WTC11 (cell line): ENCODE measurements around the gene SOCS4. TPM values are rescaled to one million over a fixed set of nuclear protein-coding genes. Genes with fewer than 3 reads are reported as not detected.

ENCODE experiments used
- ATF6 ChIP-seq: sonication (generic); formaldehyde crosslinking; IDR thresholded peaks from 2 replicates; pipeline ENCODE4 v1.8.1; 2023; ENCODE audit warnings: mild to moderate bottlenecking, missing genetic modification reagents
- CTCF ChIP-seq: fragments of 200-600 bp; IDR thresholded peaks from 2 replicates; pipeline ENCODE4 v1.8.0; 2022; ENCODE audit warnings: antibody characterized with exemption
- E2F1 ChIP-seq: sonication (generic); formaldehyde crosslinking; IDR thresholded peaks from 2 replicates; pipeline ENCODE4 v1.8.0; 2022; ENCODE audit warnings: mild to moderate bottlenecking, missing genetic modification reagents
- EMX1 ChIP-seq: fragments of 250-450 bp; sonication (Bioruptor Pico); IDR thresholded peaks from 2 replicates; pipeline ENCODE4 v1.8.0; 2021; ENCODE audit warnings: mild to moderate bottlenecking
- ESRRA ChIP-seq: sonication (generic); formaldehyde crosslinking; IDR thresholded peaks from 2 replicates; pipeline ENCODE4 v1.8.1; 2022; ENCODE audit warnings: mild to moderate bottlenecking, missing genetic modification reagents, borderline replicate concordance
- ETV6 ChIP-seq: sonication (generic); formaldehyde crosslinking; IDR thresholded peaks from 2 replicates; pipeline ENCODE4 v1.8.1; 2022; ENCODE audit warnings: mild to moderate bottlenecking, missing genetic modification reagents
- FOXJ3 ChIP-seq: sonication (generic); formaldehyde crosslinking; IDR thresholded peaks from 2 replicates; pipeline ENCODE4 v1.9.0; 2021; ENCODE audit warnings: missing genetic modification reagents, mild to moderate bottlenecking, borderline replicate concordance
- GABPB1 ChIP-seq: sonication (generic); formaldehyde crosslinking; IDR thresholded peaks from 2 replicates; pipeline ENCODE4 v1.8.1; 2023; ENCODE audit warnings: mild to moderate bottlenecking, missing genetic modification reagents
- GRHL2 ChIP-seq: fragments of 250-450 bp; sonication (Bioruptor Pico); IDR thresholded peaks from 2 replicates; pipeline ENCODE4 v1.8.0; 2022; ENCODE audit warnings: mild to moderate bottlenecking, moderate library complexity; ENCODE audit not compliant: insufficient replicate concordance, severe bottlenecking
- JUN ChIP-seq: sonication (generic); formaldehyde crosslinking; IDR thresholded peaks from 2 replicates; pipeline ENCODE4 v1.8.0; 2023; ENCODE audit warnings: mild to moderate bottlenecking, missing genetic modification reagents
- KAT7 ChIP-seq: sonication (generic); formaldehyde crosslinking; IDR thresholded peaks from 2 replicates; pipeline ENCODE4 v1.8.1; 2023; ENCODE audit warnings: missing genetic modification reagents, mild to moderate bottlenecking, borderline replicate concordance
- MAX ChIP-seq: sonication (generic); formaldehyde crosslinking; IDR thresholded peaks from 2 replicates; pipeline ENCODE4 v1.8.0; 2022; ENCODE audit warnings: mild to moderate bottlenecking, missing genetic modification reagents
- NR1H2 ChIP-seq: sonication (generic); formaldehyde crosslinking; IDR thresholded peaks from 2 replicates; pipeline ENCODE4 v1.9.0; 2021; ENCODE audit warnings: mild to moderate bottlenecking, moderate library complexity, missing genetic modification reagents
- SP1 ChIP-seq: sonication (generic); formaldehyde crosslinking; conservative IDR thresholded peaks from 2 replicates; pipeline ENCODE4 v1.8.1; 2022; ENCODE audit warnings: missing genetic modification reagents
- STAT6 ChIP-seq: sonication (generic); formaldehyde crosslinking; conservative IDR thresholded peaks from 2 replicates; pipeline ENCODE4 v1.8.1; 2023; ENCODE audit warnings: mild to moderate bottlenecking, low read depth, missing genetic modification reagents, moderate library complexity
- TCF7 ChIP-seq: sonication (generic); formaldehyde crosslinking; IDR thresholded peaks from 2 replicates; pipeline ENCODE4 v1.8.0; 2022; ENCODE audit warnings: mild to moderate bottlenecking, low read depth, missing genetic modification reagents, moderate library complexity
- USF1 ChIP-seq: sonication (generic); formaldehyde crosslinking; IDR thresholded peaks from 2 replicates; pipeline ENCODE4 v1.8.0; 2022; ENCODE audit warnings: mild to moderate bottlenecking, missing genetic modification reagents
- ZNF138 ChIP-seq: sonication (generic); formaldehyde crosslinking; conservative IDR thresholded peaks from 2 replicates; pipeline ENCODE4 v1.8.1; 2022; ENCODE audit warnings: mild to moderate bottlenecking, moderate library complexity, missing genetic modification reagents
- ZNF396 ChIP-seq: fragments of 250-450 bp; sonication (Bioruptor Pico); IDR thresholded peaks from 2 replicates; pipeline ENCODE4 v1.8.0; 2021; ENCODE audit warnings: mild to moderate bottlenecking, moderate library complexity, borderline replicate concordance
- total RNA-seq: library from RNA; stranded (reverse); gene quantifications from 3 replicates; pipeline ENCODE4 v1.2.3, GENCODE V29; 2021
- TF ChIP-seq, protein P1 (sequence below): sonication (generic); formaldehyde crosslinking; IDR thresholded peaks from 2 replicates; pipeline ENCODE4 v1.8.1; 2022; ENCODE audit warnings: missing genetic modification reagents, borderline replicate concordance
- TF ChIP-seq, protein P2 (sequence below): fragments of 250-450 bp; sonication (Bioruptor Pico); IDR thresholded peaks from 2 replicates; pipeline ENCODE4 v1.9.0; 2021; ENCODE audit warnings: moderate library complexity, mild to moderate bottlenecking, inconsistent platforms, borderline replicate concordance
- TF ChIP-seq, protein P3 (sequence below): sonication (generic); formaldehyde crosslinking; IDR thresholded peaks from 2 replicates; pipeline ENCODE4 v1.8.1; 2023; ENCODE audit warnings: mild to moderate bottlenecking, moderate library complexity, missing genetic modification reagents

SOCS4 gene
- total RNA-seq, 1 experiment from 2014 or later: 21.3 TPM

- TF ChIP-seq ATF6 (CRISPR knock-in tag) (no peak), ZNF396 (CRISPR knock-in tag) (no peak), MAX (CRISPR knock-in tag) (peak; percentile 86), FOXJ3 (CRISPR knock-in tag) (no peak), STAT6 (0 out of 2 replicates have a peak, but pooled peaks have one; percentile 25), USF1 (CRISPR knock-in tag) (0 out of 2 replicates have a peak, but pooled peaks have one; percentile 22), ESRRA (CRISPR knock-in tag) (peak; percentile 74; the same call in 1 of the 2 replicates), KAT7 (CRISPR knock-in tag) (peak; percentile 97), GRHL2 (CRISPR knock-in tag) (no peak), ETV6 (CRISPR knock-in tag) (peak; percentile 52; the same call in 1 of the 2 replicates), GABPB1 (CRISPR knock-in tag) (peak; percentile 60), E2F1 (CRISPR knock-in tag) (peak; percentile 75; the same call in 1 of the 2 replicates), CTCF (peak; percentile 95), NR1H2 (CRISPR knock-in tag) (no peak), ZNF138 (CRISPR knock-in tag) (0 out of 2 replicates have a peak, but pooled peaks have one; percentile 64), TCF7 (CRISPR knock-in tag) (no peak), SP1 (CRISPR knock-in tag) (peak; percentile 72), JUN (CRISPR knock-in tag) (0 out of 2 replicates have a peak, but pooled peaks have one; percentile 26), EMX1 (CRISPR knock-in tag) (no peak)
- TF ChIP-seq, protein P1, sequence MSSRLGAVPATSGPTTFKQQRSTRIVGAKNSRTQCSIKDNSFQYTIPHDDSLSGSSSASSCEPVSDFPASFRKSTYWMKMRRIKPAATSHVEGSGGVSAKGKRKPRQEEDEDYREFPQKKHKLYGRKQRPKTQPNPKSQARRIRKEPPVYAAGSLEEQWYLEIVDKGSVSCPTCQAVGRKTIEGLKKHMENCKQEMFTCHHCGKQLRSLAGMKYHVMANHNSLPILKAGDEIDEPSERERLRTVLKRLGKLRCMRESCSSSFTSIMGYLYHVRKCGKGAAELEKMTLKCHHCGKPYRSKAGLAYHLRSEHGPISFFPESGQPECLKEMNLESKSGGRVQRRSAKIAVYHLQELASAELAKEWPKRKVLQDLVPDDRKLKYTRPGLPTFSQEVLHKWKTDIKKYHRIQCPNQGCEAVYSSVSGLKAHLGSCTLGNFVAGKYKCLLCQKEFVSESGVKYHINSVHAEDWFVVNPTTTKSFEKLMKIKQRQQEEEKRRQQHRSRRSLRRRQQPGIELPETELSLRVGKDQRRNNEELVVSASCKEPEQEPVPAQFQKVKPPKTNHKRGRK (CRISPR knock-in tag): no peak
- TF ChIP-seq, protein P2, sequence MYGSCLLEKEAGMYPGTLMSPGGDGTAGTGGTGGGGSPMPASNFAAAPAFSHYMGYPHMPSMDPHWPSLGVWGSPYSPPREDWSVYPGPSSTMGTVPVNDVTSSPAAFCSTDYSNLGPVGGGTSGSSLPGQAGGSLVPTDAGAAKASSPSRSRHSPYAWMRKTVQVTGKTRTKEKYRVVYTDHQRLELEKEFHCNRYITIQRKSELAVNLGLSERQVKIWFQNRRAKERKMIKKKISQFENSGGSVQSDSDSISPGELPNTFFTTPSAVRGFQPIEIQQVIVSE (CRISPR knock-in tag): 0 out of 2 replicates have a peak, but pooled peaks have one; percentile 54
- TF ChIP-seq, protein P3, sequence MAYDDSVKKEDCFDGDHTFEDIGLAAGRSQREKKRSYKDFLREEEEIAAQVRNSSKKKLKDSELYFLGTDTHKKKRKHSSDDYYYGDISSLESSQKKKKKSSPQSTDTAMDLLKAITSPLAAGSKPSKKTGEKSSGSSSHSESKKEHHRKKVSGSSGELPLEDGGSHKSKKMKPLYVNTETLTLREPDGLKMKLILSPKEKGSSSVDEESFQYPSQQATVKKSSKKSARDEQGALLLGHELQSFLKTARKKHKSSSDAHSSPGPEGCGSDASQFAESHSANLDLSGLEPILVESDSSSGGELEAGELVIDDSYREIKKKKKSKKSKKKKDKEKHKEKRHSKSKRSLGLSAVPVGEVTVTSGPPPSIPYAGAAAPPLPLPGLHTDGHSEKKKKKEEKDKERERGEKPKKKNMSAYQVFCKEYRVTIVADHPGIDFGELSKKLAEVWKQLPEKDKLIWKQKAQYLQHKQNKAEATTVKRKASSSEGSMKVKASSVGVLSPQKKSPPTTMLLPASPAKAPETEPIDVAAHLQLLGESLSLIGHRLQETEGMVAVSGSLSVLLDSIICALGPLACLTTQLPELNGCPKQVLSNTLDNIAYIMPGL (CRISPR knock-in tag): peak; percentile 98
Measured at GRCh38 chr14:55051423-55052268, 24.6 kb downstream of the SOCS4 start, which contains the start of gene MAPK1IP1L (continued).
